22Rv1 (cell line): ENCODE results near the gene DUSP9.

Experiments used
- ZFX ChIP-seq: fragments of 450-650 bp; IDR thresholded peaks from 2 replicates; pipeline ENCODE4 v1.6.1; 2017; ENCODE audit warnings: antibody characterized with exemption, borderline replicate concordance
- TF ChIP-seq, protein P1 (sequence below): fragments of 450-650 bp; IDR thresholded peaks from 2 replicates; pipeline ENCODE4 v1.5.1; 2017; ENCODE audit warnings: mild to moderate bottlenecking

DNA sequence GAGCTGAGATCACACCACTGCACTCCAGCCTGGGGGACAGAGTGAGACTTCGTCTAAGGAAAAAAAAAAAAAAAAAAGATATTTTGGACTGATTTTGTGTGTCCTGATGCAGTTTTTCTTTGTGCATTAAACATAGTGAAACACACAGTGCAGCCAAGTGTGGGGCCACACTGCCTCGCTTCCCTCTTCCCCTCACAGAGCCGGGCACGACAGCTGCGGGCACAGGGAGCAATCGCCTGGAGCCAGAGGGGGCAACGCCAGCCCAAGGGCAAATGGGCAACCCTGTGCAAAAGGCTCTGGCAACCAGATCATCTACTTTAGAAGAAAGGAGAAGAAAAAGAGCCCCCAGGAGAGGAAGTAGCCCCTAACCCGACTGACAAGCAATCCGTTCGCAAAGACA, 34.6 kb upstream of the DUSP9 start:
- TF ChIP-seq, protein P1, sequence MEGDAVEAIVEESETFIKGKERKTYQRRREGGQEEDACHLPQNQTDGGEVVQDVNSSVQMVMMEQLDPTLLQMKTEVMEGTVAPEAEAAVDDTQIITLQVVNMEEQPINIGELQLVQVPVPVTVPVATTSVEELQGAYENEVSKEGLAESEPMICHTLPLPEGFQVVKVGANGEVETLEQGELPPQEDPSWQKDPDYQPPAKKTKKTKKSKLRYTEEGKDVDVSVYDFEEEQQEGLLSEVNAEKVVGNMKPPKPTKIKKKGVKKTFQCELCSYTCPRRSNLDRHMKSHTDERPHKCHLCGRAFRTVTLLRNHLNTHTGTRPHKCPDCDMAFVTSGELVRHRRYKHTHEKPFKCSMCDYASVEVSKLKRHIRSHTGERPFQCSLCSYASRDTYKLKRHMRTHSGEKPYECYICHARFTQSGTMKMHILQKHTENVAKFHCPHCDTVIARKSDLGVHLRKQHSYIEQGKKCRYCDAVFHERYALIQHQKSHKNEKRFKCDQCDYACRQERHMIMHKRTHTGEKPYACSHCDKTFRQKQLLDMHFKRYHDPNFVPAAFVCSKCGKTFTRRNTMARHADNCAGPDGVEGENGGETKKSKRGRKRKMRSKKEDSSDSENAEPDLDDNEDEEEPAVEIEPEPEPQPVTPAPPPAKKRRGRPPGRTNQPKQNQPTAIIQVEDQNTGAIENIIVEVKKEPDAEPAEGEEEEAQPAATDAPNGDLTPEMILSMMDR = no peak
- TF ChIP-seq ZFX = no peak
